Measurements from ENCODE around the gene LAMTOR2.

The LAMTOR2 gene

DNA sequence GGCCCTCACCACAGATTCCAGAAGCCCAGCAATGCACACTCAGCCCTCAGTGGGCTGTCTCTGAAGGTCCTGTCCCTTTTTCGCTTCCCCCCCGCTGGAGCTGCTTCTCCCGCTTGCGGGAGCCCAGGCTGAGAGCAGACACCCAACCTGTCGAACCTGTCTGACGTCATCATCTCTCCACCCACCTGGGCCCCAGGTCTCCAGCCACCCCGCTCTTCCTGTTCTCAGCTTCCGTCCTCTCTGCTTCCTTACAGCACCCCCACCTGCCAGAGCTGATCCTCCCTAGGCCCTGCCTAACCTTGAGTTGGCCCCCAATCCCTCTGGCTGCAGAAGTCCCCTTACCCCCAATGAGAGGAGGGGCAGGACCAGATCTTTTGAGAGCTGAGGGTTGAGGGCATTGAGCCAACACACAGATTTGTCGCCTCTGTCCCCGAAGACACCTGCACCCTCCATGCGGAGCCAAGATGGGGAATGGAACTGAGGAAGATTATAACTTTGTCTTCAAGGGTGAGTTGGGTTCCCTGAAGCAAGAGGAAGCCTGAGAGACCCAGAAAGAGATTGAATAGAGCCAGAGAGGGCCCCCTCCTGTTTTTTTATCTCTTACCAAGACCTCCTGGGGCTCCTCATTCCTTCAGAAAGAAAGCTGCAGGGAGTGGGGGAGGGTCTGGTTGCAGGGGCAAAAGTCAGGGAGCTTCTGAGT is 6.5 kb downstream of the LAMTOR2 start, which contains the start of gene RAB25:
Gene RAB25 (plus strand): TSS at position 224 of the 700 bp plus-strand sequence. CDS start 241 bp downstream, at position 465.
- in situ Hi-C loops (cut with MboI; ENCODE audit: low sequenced_read_pairs, unreplicated experiment): no loop called here
- DNase-seq (ENCODE audit: low spot score): no peak
- TF ChIP-seq, protein P1, sequence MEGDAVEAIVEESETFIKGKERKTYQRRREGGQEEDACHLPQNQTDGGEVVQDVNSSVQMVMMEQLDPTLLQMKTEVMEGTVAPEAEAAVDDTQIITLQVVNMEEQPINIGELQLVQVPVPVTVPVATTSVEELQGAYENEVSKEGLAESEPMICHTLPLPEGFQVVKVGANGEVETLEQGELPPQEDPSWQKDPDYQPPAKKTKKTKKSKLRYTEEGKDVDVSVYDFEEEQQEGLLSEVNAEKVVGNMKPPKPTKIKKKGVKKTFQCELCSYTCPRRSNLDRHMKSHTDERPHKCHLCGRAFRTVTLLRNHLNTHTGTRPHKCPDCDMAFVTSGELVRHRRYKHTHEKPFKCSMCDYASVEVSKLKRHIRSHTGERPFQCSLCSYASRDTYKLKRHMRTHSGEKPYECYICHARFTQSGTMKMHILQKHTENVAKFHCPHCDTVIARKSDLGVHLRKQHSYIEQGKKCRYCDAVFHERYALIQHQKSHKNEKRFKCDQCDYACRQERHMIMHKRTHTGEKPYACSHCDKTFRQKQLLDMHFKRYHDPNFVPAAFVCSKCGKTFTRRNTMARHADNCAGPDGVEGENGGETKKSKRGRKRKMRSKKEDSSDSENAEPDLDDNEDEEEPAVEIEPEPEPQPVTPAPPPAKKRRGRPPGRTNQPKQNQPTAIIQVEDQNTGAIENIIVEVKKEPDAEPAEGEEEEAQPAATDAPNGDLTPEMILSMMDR (IDR thresholded peaks at IDR 0.05; ENCODE audit: borderline replicate concordance, control extremely low read depth, extremely low read depth, insufficient read depth, missing control alignments): no peak

DNA sequence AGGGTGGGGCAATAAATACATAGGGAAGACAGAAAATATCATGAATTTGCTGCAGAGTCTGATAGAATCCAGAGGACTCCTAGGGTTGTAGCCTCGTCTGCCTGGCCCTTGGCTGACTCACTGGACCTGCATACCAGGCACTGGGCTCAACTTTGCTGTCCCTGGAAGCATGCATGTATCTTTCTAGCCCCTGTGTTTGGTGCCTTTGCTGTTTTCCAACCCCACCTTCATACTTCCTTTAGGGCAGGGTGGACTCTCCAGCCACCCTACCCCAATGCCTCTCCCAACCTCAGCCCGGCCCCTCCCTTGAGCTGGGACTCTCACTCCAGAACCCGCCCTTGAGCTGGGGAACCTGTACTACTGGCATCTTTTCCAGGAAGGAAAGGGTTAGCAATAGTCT is 7.6 kb downstream of the LAMTOR2 start:
- TF ChIP-seq, protein P1 (IDR thresholded peaks at IDR 0.05; ENCODE audit: borderline replicate concordance, control extremely low read depth, extremely low read depth, insufficient read depth, missing control alignments): no peak
- no peak for DNase-seq (ENCODE audit: low spot score)
- in situ Hi-C loops (cut with MboI; ENCODE audit: low sequenced_read_pairs, unreplicated experiment): no loop called here

DNA sequence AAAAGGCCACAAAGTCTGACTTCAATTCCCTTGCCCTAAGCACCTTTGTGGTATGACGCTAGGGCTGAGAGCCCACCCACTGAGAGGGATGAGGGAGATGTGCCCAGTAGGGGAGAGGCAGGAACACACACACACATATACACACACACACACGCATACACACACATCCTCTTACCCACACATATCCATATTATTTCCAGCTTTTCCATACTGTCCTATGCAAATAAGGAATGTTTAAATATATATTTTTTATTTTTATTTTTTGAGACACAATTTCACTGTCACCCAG is 9.4 kb downstream of the LAMTOR2 start:
- TF ChIP-seq, protein P1 (IDR thresholded peaks at IDR 0.05; ENCODE audit: borderline replicate concordance, control extremely low read depth, extremely low read depth, insufficient read depth, missing control alignments): no peak

DNA sequence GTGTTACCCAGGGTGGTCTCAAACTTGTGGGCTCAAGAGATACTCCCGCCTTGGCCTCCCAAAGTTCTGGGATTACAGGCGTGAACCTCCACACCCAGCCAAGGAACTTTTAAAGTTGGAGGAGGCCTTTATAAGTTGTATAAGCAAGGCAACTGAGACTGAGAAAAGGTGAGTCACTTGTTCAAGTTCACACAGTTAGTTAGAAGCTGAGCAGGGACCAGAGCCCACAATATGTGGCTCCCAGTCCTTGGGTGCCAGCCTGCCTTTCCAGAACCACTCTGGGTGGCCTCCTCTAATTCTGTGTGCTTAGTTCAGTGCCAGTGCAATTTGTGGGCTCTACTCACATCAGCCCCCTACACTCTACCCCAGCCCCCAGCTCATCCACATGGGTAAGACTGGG is 10.0 kb downstream of the LAMTOR2 start:
- no peak for DNase-seq (ENCODE audit: low spot score)
- in situ Hi-C loops (cut with MboI; ENCODE audit: low sequenced_read_pairs, unreplicated experiment): no loop called here
- TF ChIP-seq, protein P1 (IDR thresholded peaks at IDR 0.05; ENCODE audit: borderline replicate concordance, control extremely low read depth, extremely low read depth, insufficient read depth, missing control alignments): no peak

More for the DNA sequence above, 9.4 kb downstream of the LAMTOR2 start:
- in situ Hi-C loops (cut with MboI; ENCODE audit: low sequenced_read_pairs, unreplicated experiment): no loop called here
- no peak for DNase-seq (ENCODE audit: low spot score)

DNA sequence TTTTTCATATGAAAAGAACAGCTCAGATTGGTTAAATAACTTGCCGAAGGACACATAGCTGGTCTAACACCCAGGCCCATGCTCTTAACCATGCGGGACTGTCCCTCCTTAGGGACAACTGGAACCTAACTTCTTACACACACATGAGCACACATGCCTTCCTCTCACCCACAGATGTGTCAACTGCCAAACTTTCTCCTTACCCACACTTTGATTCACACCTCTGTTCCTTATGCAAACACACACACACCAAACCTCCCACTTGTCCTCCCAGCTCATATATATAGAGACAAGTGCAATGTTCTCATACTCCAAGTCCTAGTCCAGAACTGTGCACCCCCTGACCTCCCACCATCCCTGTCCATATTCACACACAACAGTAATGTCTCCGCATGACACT is 10.6 kb downstream of the LAMTOR2 start:
- no peak for DNase-seq (ENCODE audit: low spot score)
- in situ Hi-C loops (cut with MboI; ENCODE audit: low sequenced_read_pairs, unreplicated experiment): no loop called here
- TF ChIP-seq, protein P1 (IDR thresholded peaks at IDR 0.05; ENCODE audit: borderline replicate concordance, control extremely low read depth, extremely low read depth, insufficient read depth, missing control alignments): no peak

DNA sequence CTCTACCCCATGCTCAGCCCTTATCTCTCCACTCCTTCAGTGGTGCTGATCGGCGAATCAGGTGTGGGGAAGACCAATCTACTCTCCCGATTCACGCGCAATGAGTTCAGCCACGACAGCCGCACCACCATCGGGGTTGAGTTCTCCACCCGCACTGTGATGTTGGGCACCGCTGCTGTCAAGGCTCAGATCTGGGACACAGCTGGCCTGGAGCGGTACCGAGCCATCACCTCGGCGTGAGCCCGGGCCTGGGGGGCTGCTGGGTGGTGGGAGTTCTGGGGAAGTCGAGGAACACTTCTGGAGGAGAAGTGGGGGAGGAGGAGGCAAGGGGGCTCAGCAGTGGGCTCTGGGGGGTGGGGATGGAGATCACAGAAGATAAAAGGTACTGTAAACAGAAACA is 11.3 kb downstream of the LAMTOR2 start:
- DNase-seq (ENCODE audit: low spot score): no peak
- TF ChIP-seq, protein P1 (IDR thresholded peaks at IDR 0.05; ENCODE audit: borderline replicate concordance, control extremely low read depth, extremely low read depth, insufficient read depth, missing control alignments): no peak
- in situ Hi-C loops (cut with MboI; ENCODE audit: low sequenced_read_pairs, unreplicated experiment): no loop called here

All from GM13976 (cell line).